Right lung (tissue), 5 donors: ENCODE measurements around the gene PPP6R3. TPM values are rescaled to one million over a fixed set of nuclear protein-coding genes. Genes with fewer than 3 reads are reported as not detected.

Source experiments
- DNase-seq, 2 donors: peaks; one replicate each; pipeline ENCODE4 v3.0.0-alpha.2; 2013
- polyA plus RNA-seq, 5 donors: library from polyadenylated mRNA; unstranded; fragments of 120-200 nt; gene quantifications; one replicate each; pipeline versions ENCODE4 v1.2.1 to v1.2.3, GENCODE V29; 2013; ENCODE audit warnings: inconsistent platforms in 1 of 5, low replicate concordance in 1 of 5; ENCODE audit not compliant: insufficient read length in 5 of 5, insufficient read depth in 1 of 5

The PPP6R3 gene
- polyA plus RNA-seq, 5 donors, result 84.1 to 123 (median 107) TPM

DNA sequence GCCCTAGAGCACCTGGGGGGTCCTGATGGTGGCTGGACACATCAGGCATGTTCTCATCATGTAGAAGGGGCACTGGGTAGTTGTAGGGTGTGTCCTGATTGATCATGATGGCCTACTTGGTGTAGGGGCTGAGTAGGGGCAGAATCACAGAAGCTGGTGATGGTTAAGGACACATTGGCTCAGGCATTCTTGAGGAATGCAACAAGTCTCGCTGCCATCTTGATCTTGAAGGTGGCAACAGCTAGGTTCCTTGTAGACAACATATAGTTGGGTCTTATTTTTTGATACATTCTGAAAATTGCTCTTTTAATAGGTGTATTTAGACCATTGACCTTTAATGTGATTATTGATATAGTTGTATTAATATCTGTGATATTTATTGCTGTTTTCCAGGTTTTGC, 28.1 kb downstream of the PPP6R3 start:
- DNase-seq, result no peak

DNA sequence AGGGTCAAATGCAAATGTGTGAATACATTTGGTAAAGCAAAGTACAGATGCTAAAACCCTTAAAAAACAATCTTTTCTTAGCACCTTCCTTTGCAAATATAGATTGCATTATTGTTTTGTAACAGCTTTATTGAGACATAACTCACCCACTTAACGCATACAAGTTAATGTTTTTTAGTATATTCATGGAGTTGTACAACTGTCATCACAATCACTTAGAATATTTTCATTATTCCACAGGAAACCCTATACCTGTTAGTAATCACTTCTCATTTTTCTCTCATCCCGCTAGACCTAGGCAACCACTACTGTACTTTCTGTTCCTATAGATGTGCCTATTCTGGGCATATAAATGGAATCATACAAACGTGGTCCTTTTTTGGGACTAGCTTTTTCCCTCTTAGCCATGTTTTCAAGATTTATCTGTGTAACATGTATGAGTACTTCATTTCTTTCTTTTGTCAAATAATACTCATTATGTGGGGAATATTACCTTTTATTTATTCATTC, 34.7 kb downstream of the PPP6R3 start:
- no peak for DNase-seq

DNA sequence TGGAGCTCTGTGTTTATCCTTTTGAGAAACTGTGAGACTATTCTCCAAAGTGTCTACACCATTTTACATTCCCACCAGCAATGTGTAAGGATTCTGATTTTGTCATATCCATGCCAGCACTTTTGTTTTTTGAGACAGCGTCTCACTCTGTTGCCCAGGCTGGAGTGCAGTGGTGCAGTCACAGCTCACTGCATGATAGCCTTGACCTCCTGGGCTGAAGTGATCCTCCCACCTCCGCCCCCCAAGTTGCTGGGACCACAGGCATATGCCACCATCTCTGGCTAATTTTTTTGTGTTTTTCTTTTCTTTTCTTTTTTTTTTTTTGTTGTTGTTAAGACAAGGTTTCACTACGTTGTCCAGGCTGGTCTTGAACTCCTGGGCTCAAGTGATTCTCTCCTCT, 35.3 kb downstream of the PPP6R3 start:
- no peak for DNase-seq

DNA sequence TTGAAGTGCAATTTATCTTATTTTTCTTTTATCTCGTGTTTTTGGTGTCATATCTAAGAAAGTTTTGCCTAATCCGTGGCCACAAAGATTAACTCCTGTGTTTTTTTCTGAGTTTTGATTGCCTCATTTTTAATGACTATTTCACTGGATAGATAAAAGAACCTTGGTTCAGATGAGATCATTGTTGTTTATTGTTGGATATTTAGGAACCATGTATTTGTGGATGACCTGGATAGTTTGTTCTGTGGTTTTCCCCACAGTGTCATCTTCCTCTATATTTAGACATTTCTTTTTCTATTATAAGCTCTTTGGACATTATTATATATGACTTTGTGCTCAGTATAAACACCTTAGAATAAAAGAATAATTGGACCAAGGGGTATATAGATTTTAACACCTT, 37.2 kb downstream of the PPP6R3 start:
- no peak for DNase-seq

DNA sequence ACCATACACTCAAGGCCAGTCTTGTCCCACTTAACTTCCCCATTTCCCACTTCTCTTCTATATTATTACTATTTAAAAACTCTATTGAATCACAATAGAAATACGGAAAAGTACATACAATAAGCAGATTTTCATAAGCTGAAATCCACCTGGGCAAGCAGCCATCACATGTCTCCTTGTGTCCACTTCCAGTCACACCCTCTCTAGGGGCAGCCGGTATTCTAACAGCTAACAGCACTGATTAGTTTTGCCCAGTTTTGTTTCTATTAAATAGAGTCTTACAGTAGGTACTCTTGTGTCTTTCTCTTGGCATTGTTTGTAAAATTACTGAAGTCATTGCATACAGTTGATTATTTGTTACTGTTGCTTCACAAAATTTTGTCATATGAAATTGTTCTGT, 37.8 kb downstream of the PPP6R3 start:
- DNase-seq, result no peak

DNA sequence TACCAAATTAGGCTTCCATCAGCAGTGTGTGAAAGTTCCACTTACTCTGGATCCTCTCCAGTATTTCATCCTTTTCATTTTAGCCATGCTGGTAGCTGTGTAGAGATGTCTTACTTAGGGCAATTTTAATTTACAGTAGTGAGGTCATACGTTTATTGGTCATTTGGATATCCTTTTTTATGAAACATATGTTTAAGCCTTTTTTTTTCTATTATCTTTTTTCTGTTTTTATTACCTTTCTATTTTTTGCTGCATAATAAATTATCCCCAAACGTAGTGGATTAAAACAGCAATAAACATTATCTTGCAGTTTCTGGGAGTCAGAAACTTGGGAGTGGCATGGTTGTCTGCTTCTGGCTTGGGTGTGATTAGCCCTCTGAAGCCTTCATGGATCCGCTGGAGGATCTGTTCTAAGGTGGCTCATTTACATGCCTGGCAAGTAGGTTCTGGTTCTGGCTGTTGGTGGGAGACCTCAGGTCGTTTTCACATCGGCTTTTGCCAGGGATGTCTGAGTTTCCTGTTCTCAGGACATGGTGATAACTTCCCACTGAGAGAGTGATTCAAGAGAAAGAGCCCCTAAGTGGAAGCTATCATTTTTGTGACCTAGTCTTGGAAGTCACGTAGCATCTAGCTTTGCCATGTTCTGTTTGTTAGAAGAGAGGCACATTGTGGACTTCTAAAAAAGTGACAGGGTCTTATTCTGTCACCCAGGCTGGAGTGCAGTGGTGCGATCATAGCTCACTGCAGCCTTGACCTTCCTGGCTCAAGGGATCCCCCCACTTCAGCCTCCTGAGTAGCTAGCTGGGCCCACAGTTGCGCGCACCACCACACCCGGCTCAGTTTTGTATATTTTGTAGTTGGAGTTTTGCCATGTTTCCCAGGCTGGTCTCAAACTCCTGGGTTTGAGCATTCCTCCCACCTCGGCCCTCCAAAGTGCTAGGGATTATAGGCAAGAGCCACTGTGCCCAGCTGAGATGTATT, 38.6 kb downstream of the PPP6R3 start:
- no peak for DNase-seq

DNA sequence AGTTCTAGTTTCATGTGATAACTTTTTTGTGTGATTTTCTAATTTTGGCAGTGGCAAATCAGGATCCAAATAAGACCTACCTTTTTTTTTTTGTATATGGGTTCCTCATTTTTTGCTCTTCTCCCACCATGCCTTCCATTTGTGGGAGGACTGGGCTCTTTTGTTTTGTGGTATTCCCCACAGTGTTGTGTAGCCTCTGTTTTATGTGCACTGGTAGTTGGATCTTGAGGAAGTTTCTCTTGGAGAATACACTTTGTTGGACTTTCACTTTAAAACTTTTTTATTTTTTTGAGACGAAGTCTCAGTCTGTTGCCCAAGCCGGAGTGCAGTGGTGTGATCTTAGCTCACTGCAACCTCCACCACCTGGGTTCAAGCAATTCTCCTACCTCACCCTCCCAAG, 39.7 kb downstream of the PPP6R3 start:
- DNase-seq, result no peak

DNA sequence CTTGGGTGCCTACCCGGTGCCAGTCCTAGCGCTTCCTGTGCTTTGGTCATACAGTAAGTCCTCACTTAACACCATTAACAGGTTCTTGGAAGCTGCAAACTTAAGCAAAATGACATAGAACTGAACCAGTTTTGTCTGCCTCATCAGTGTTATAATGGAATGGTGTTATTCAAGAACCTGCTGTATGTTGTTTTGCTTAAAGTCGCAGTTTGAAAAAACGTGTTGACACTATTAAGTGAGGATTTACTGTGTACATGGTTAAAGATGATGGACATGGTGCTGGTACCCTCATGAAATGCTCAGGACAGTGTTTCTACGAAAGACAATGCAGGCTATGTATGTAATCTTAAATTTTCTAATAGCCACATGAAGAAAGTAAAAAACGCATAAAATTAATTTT, 41.3 kb downstream of the PPP6R3 start:
- no peak for DNase-seq

DNA sequence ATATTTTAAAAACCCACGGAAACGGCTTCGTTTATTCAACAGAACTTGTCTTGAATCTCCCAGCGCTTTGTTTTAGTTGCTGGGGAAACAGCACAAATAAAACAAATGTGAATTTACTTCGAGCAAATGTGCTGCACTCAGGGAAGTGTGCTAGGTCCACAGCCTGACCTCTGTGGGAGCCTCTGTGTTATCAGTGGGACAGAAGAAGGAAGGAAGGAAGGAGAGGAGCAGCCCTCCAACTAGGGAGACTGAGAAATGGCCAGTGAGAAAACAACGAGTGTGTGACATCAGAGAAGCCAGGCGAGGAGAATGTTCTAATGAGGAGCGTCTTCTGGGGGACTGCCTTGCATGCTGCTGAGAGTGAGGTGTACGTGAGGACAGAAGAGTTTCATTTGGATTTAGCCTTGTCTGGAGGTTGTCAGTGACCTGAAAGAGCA, 42.7 kb downstream of the PPP6R3 start:
- peak; percentile 39 to 42 for DNase-seq

DNA sequence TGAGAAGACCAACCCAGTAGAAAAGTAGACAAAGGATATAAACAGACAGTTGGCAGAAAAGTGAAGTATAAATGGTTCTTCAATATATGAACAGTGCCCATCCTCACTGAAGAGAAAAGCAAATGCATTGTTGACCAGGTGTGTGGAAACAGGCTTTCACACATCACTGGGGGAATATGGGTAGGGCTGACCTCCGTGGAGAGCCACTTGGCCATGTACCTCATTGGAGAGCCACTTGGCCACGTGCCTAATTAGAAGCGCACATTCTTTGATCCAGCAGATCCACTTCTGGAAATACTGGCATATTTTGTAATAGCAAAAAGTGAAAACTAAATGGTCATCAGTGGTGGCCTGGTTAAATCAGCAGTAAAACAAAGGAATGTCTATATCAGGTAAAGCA, 43.2 kb downstream of the PPP6R3 start:
- DNase-seq, result no peak

DNA sequence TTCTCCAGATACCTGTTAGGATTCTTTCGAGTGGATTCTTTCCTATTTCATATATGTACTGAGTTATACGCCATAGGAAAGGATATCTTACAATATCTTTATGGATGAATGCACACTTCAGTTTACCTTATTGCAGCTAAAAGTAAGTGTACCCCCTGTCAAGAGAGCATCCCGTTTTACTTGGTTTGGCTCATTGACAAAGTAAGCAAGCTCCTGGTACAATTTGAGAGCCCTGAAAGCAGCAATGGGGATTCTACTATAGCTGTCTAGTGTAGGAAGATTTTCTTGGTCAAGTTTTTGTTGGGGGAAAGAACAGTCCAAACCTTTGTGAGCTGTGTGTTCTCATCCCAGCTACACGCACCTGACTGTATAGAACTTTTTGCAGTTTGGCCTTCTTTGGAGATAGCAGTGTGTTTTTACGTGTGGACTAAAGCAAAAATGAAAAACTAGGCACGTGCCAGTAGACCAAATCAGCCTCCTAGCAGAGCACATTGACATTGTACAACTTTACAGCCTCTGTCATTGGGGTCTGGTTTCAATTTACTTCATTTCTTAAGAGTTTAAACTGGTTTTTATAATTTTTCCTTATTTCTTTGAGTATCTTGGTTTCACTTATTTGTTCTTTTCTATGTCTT, 44.0 kb downstream of the PPP6R3 start:
- no peak for DNase-seq

DNA sequence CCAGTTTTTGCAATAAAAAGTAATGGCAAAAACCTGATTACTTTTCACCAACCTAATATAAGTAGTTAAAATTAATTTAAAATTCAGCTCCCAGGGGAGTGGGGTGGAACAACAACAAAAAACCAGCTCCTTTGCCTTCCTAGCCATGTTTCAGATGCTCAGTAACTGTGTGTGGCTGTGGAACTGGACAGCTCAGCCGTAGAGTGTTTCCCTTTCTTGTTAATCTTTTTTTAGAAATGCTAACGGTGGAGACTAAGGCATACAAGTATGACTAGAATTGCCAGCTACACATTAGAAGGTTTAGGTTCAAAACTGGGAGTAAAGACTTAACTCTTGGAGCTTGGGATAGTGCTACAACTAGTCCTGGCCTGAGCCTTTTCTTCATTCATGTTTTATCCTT, 45.0 kb downstream of the PPP6R3 start:
- DNase-seq, result no peak

DNA sequence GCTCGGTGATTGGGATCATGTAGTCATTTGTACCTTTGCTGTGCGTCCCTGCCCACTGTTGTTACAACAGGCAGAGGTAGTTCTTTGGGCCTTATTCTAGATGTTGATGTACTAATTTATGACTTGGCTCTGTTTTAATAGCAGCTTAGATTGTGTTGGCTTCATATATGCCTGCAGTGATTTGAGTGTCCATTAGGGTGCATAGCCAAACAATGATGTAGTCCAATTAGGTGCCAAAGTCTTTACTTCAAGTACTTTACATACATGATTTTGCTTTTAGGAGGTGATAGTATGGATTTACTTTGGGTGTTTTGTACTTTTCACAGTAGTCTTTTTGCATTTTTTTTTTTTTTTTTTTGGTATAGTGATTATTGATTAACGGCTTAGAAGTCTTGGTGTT, 46.4 kb downstream of the PPP6R3 start:
- no peak for DNase-seq

DNA sequence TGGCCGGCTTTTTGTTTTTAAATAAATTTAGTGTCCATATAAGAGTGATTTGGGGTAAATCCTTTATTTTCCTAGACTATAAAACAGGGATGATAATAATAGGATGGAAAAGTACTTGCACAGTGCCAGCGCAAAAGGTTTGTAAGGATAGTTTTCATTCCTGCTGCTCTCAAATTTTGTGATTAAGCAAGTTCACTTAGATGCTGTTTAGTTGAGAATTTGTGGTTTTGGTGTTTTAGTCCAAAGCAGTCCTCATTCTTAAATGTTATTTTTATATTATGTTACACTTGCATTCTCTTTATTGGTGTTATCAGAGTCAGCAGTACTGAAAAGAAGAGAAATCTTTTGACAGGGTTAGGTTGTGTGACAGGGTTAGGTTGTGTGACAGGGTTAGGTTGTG, 47.9 kb downstream of the PPP6R3 start:
- DNase-seq, result no peak

DNA sequence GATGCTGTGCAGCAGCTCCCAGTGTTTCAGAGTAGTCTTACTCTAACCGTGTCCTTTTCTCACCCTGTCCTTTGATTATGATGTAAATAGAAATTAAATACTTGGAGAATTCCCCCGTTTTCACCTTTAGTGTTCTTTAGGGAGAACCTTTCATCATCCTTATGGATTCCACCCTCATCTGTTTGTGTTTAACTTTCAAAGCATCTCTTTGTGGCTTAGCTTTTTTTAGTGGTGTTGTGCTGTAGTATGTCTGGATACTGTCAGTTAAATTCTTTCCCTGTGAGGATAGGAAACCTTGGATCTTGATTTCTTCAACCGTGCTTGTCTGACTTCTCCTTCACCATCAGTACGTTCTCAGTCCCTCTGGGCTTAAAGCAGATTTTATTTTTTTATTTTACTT, 48.5 kb downstream of the PPP6R3 start:
- DNase-seq, result no peak

DNA sequence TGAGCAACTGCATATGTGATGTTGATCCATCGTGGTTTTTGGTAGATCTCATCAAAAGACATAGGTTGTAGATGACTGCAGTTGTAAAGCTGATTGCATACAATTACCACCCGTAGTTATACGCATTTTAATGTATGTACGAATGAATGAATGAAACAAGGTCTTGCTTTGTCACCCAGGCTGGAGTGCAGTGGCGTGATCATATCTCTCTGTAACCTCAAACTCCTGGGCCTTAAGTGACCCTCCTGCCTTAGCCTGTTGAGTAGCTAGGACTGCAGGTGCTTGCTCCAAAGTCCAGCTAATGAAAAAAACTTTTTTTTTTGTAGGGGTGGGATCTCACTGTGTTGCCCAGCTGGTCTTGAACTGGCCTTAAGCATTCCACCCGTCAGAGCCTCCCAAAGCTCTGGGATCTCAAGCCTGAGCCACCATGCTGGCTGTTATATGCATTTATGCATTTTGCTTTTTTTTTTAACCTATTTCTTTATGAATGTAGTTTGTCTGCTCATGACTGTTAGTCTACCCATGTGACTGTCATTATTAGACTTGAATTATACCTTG, 53.5 kb downstream of the PPP6R3 start:
- no peak for DNase-seq

DNA sequence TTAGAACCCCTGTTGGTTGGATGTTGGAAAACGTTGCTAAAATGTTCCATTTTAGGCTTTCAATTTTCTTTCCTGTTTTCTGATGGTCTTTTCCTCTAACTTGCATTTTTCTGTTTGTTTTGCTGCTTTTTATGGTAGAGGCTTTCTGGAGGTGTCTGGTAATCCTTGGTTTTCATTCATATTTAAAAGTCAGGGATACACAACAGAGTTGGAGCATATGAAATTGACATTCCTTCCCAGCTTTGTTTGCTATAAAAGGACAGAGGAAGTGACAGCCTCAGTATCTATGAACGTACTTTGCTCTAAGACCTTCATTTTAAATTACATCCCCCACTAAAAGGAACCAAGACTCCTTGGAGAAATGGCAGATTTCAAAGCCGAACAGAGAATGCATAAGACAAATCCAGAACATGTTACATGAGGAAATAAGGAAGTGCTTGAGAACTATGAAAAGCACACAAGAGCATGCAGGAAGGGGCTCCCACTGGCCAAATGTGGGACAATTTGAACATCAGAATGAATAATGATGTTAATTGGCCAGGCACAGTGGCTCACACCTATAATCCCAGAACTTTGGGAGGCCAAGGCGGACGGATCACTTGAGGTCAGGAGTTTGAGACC, 56.7 kb downstream of the PPP6R3 start:
- DNase-seq, result no peak

DNA sequence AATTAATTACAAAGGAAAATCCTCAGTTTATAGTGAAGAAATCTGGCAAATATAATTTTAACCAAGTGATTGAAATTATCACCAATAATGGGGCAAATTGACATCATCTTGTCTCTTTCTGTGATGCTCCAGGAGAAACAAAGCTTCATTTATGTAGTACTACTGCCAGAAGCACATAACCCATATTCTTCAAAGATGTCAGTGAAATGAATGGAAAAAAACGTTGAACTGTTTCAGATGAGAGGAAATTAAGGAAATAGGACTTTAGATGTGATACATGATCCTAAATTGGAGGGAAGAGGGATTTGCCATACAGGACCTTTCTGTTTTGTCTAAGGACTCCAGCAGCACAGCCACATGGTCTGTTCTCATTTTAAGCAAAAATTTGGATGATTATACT, 57.6 kb downstream of the PPP6R3 start:
- DNase-seq, result no peak

DNA sequence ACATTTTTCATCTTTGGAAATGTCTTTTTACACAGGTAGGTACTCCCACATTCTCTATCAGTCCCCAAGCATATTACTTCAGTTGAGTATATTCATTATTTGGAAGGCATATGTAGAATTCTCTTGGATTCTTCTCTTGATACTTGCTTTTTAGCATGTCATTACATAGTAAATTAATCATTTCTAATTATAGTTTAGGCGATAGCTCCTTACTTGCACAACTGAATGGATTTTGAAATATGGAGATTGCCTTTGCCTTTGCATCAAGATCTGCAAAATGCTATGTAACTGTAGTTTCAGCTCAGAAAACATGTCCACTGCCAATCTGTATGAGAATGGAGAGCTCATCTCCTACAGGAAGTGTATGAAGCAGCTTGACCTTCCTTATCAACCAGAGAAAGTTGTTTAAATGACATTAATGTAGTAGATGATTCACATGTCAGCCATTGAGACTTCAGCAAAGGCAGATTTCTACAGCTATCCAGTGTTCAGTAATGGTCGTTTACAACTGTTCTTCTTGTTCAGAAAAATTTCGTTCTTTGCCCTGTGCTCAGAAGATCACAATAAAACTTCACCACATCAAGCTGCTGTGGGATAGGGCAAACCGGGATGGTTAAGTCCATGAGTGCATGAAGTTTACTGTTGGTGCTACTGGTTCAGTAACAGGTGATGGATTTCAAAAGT, 61.6 kb downstream of the PPP6R3 start:
- no peak for DNase-seq

DNA sequence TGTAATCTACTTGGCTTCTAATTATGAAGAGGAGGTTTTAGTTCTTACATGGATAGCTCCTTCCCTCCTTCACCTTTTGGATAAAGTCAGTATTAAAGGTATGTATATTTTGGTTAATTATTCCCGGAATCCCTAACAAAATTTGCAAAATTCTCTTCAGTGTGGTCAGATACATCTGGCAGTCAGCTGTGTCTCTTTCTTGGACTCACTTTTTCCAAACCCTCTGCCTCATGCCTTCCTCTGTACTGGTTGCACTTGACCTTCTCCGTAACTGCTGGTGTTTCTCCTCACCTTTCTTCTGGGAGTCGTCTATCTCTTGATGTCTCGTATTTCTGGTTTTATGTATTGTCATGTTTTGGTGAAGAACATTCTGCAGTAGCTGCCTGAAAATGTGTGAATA, 62.5 kb downstream of the PPP6R3 start:
- no peak for DNase-seq

DNA sequence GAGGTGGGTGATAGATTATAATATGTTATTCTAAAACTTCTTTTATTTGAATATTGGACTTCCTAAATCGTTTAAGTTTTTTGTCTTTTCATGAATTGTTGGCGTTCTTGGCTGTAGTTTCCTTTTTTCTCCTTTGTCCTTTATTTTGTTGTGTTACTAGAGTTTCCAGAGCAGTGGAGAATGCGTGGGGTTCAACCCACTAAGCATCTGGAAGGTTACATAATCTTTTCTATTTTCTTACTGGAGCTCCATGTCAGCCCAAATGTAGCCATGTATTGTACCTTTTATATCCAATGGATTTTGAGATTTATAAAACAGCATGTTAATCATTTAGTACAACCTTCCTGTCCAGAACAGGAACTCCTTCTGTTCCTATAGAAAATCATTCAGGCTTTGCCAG, 63.2 kb downstream of the PPP6R3 start:
- DNase-seq, result no peak

DNA sequence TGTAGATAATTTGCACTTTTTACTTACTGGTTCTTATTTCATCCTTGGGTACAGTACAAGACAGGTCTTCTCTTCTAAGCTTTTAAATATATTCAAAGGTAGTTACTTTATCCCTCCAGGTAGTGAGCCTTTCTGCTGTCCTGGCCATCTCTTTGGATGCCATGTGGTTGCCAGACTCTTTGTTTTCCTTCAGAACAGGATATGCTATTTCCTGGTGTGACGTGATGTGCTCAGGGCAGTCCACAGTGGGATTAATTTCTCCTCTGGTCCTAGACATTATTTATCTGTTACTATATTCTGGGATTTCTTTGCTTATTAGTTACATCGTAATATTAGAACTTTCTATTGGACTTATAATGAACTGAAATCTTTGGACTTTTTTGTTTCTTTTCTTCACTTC, 63.7 kb downstream of the PPP6R3 start:
- DNase-seq, result no peak
